H1 (cell line): ENCODE measurements around the gene ZNF629. TPM values are rescaled to one million over a fixed set of nuclear protein-coding genes. Genes with fewer than 3 reads are reported as not detected.

ENCODE experiments used
- CTCF ChIA-PET: fragments of 300-600 bp; sonication (Branson Sonifier 250); formaldehyde crosslinking; loops from one replicate; lab custom pipeline; 2021; ENCODE audit not compliant: partially characterized antibody; lab: Charles Lee
- POLR2A ChIA-PET: fragments of 300-600 bp; sonication (Branson Sonifier 250); formaldehyde crosslinking; loops from one replicate; lab custom pipeline; 2021; ENCODE audit warnings: inconsistent platforms; ENCODE audit not compliant: partially characterized antibody; lab: Charles Lee
- DNase-seq, 2 experiments: peaks; one replicate each; pipeline versions ENCODE4 v3.0.0 to v3.0.0-alpha.2; 2010 to 2022; ENCODE audit warnings: low spot score in 2 of 2, low read depth in 1 of 2, mixed read lengths in 1 of 2
- FAIRE-seq: peaks from 2 replicates; lab custom pipeline; 2011; peaks lifted over from hg19 to GRCh38; lab: Jason Lieb, UNC
- H2AFZ ChIP-seq: 2 replicates; pipeline ENCODE4 v1.8.1; 2012; ENCODE audit warnings: low read length, inconsistent platforms
- H2AK5ac ChIP-seq: 2 replicates; pipeline ENCODE4 v1.6.1; 2013; ENCODE audit warnings: low read depth, low read length
- H2BK120ac ChIP-seq: replicated peaks from 2 replicates; pipeline ENCODE3; 2013; ENCODE audit warnings: low read depth, low read length, inconsistent platforms
- H2BK12ac ChIP-seq: 2 replicates; pipeline ENCODE4 v1.6.1; 2013; ENCODE audit warnings: low read depth, low read length
- H2BK15ac ChIP-seq: 2 replicates; pipeline ENCODE4 v1.6.1; 2013; ENCODE audit warnings: low read length
- H2BK20ac ChIP-seq: 2 replicates; pipeline ENCODE4 v1.6.1; 2013; ENCODE audit warnings: low read length
- H2BK5ac ChIP-seq: 2 replicates; pipeline ENCODE4 v1.6.1; 2013; ENCODE audit warnings: low read depth, low read length
- H3K14ac ChIP-seq: 2 replicates; pipeline ENCODE4 v1.6.1; 2013; ENCODE audit warnings: inconsistent platforms; ENCODE audit not compliant: insufficient read length
- H3K18ac ChIP-seq: 2 replicates; pipeline ENCODE4 v1.6.1; 2013; ENCODE audit warnings: low read length; ENCODE audit errors: extremely low read depth
- H3K23ac ChIP-seq: 2 replicates; pipeline ENCODE4 v1.6.1; 2013; ENCODE audit warnings: inconsistent platforms; ENCODE audit not compliant: insufficient read length
- H3K23me2 ChIP-seq: 2 replicates; pipeline ENCODE4 v1.6.1; 2013; ENCODE audit warnings: low read depth, low read length
- H3K27ac ChIP-seq: 2 replicates; pipeline ENCODE4 v1.6.1; 2011; ENCODE audit warnings: low read depth, low read length, inconsistent platforms
- H3K27me3 ChIP-seq, 4 experiments: replicated peaks in 1 of 4; 1 replicate in 1 of 4; 2 replicates in 3 of 4; pipeline versions ENCODE4 v1.6.1 to v1.8.1; 2011 to 2013; ENCODE audit warnings: low read length in 3 of 4, mild to moderate bottlenecking in 3 of 4, inconsistent platforms in 2 of 4, mixed read lengths in 2 of 4, moderate library complexity in 1 of 4; ENCODE audit not compliant: control insufficient read depth in 3 of 4, insufficient read depth in 3 of 4; ENCODE audit errors: extremely low read depth in 1 of 4
- H3K36me3 ChIP-seq, 4 experiments: 2 replicates each; pipeline versions ENCODE4 v1.6.1 to v1.8.1; 2011 to 2013; ENCODE audit warnings: mild to moderate bottlenecking in 4 of 4, low read length in 3 of 4, moderate library complexity in 2 of 4, control low read depth in 1 of 4, inconsistent platforms in 1 of 4; ENCODE audit not compliant: insufficient read depth in 4 of 4, control insufficient read depth in 2 of 4
- H3K4ac ChIP-seq: replicated peaks from 2 replicates; pipeline ENCODE3; 2013; ENCODE audit warnings: low read length, low read depth, mixed read lengths, inconsistent platforms; ENCODE audit not compliant: insufficient read length
- H3K4me1 ChIP-seq, 4 experiments: replicated peaks in 1 of 4; 1 replicate in 1 of 4; 2 replicates in 3 of 4; pipeline versions ENCODE4 v1.6.1 to v1.8.1; 2011 to 2013; ENCODE audit warnings: low read length in 3 of 4, inconsistent platforms in 2 of 4, mixed read lengths in 1 of 4; ENCODE audit not compliant: insufficient read depth in 4 of 4, control insufficient read depth in 3 of 4
- H3K4me2 ChIP-seq, 2 experiments: 2 replicates each; pipeline versions ENCODE4 v1.6.1 to v1.8.1; 2011 to 2013; ENCODE audit warnings: low read depth in 2 of 2, low read length in 2 of 2, control low read depth in 1 of 2, inconsistent platforms in 1 of 2, mild to moderate bottlenecking in 1 of 2; ENCODE audit not compliant: insufficient read depth in 1 of 2
- H3K4me3 ChIP-seq, 4 experiments: fragments of 200-600, 300-600 bp in 1 of 4; sonication (generic), shearing (Covaris generic), sonication (Bioruptor Twin) in 1 of 4; 2 replicates each; pipeline versions ENCODE4 v1.5.1 to v1.8.1; 2011 to 2016; ENCODE audit warnings: low read length in 4 of 4, low read depth in 3 of 4, control low read depth in 2 of 4, inconsistent platforms in 2 of 4, mild to moderate bottlenecking in 2 of 4, mixed read lengths in 1 of 4, moderate library complexity in 1 of 4; ENCODE audit not compliant: insufficient read depth in 2 of 4; ENCODE audit errors: extremely low read depth in 1 of 4
- H3K56ac ChIP-seq: replicated peaks from 2 replicates; pipeline ENCODE3; 2013; ENCODE audit warnings: low read depth, mild to moderate bottlenecking, mixed read lengths, low read length, inconsistent platforms; ENCODE audit not compliant: insufficient read length
- H3K79me1 ChIP-seq: 2 replicates; pipeline ENCODE4 v1.6.1; 2013; ENCODE audit warnings: low read depth, low read length, control low read depth
- H3K79me2 ChIP-seq, 2 experiments: 2 replicates each; pipeline versions ENCODE4 v1.6.1 to v1.8.1; 2012 to 2013; ENCODE audit warnings: low read length in 2 of 2, mild to moderate bottlenecking in 2 of 2, inconsistent platforms in 1 of 2; ENCODE audit not compliant: insufficient read depth in 2 of 2, control insufficient read depth in 1 of 2
- H3K9ac ChIP-seq, 4 experiments: replicated peaks in 1 of 4; 1 replicate in 1 of 4; 2 replicates in 3 of 4; pipeline versions ENCODE4 v1.6.1 to v1.8.1; 2011 to 2013; ENCODE audit warnings: low read depth in 3 of 4, low read length in 3 of 4, control low read depth in 2 of 4, mild to moderate bottlenecking in 2 of 4, moderate library complexity in 2 of 4, inconsistent platforms in 1 of 4; ENCODE audit errors: extremely low read depth in 1 of 4
- H3K9me3 ChIP-seq, 2 experiments: 2 replicates each; pipeline versions ENCODE4 v1.6.1 to v1.8.1; 2012 to 2013; ENCODE audit warnings: mild to moderate bottlenecking in 2 of 2, moderate library complexity in 2 of 2, control low read depth in 1 of 2, inconsistent platforms in 1 of 2, low read depth in 1 of 2, low read length in 1 of 2, mixed read lengths in 1 of 2; ENCODE audit not compliant: insufficient read depth in 2 of 2
- H4K20me1 ChIP-seq, 2 experiments: replicated peaks in 1 of 2; 2 replicates each; pipeline versions ENCODE3 to v1.8.1; 2011 to 2013; ENCODE audit warnings: inconsistent platforms in 2 of 2, low read length in 2 of 2, mild to moderate bottlenecking in 1 of 2; ENCODE audit not compliant: insufficient read depth in 2 of 2, control insufficient read depth in 1 of 2
- H4K5ac ChIP-seq: 2 replicates; pipeline ENCODE4 v1.6.1; 2013; ENCODE audit warnings: low read length, low read depth, mixed read lengths, inconsistent platforms; ENCODE audit not compliant: insufficient read length
- H4K8ac ChIP-seq: 2 replicates; pipeline ENCODE4 v1.8.0; 2013; ENCODE audit warnings: mild to moderate bottlenecking, moderate library complexity, low read length, inconsistent platforms; ENCODE audit not compliant: insufficient read depth; ENCODE audit errors: extremely low read depth
- H4K91ac ChIP-seq: replicated peaks from 2 replicates; pipeline ENCODE3; 2013; ENCODE audit warnings: low read length, mixed read lengths, inconsistent platforms; ENCODE audit not compliant: insufficient read length
- CHD1 ChIP-seq: IDR thresholded peaks from 2 replicates; pipeline ENCODE4 v1.6.1; 2012; ENCODE audit warnings: low read depth, low read length, improper control_type of control experiment
- GTF2F1 ChIP-seq: IDR thresholded peaks from 2 replicates; pipeline ENCODE4 v1.6.1; 2012; ENCODE audit warnings: low read depth, low read length, improper control_type of control experiment, borderline replicate concordance
- KDM5A ChIP-seq: fragments of 200-600 bp; IDR thresholded peaks from 2 replicates; pipeline ENCODE4 v1.7.1; 2012; ENCODE audit warnings: mild to moderate bottlenecking, low read length, inconsistent platforms, mixed read lengths
- TAF7 ChIP-seq: optimal IDR thresholded peaks from 2 replicates; pipeline ENCODE3; 2011; ENCODE audit warnings: low read depth, mild to moderate bottlenecking, inconsistent platforms, low read length, moderate library complexity, borderline replicate concordance
- USF2 ChIP-seq: IDR thresholded peaks from 2 replicates; pipeline ENCODE4 v1.6.1; 2011; ENCODE audit warnings: low read length, improper control_type of control experiment
- YY1 ChIP-seq: IDR thresholded peaks from 2 replicates; pipeline ENCODE4 v1.6.1; 2011; ENCODE audit warnings: low read depth, mild to moderate bottlenecking, low read length
- WGBS, 2 experiments: shearing (Covaris generic) in 1 of 2; methylation state at CpG; one replicate each; pipeline versions ENCODE4 v1.1.6 to v1.1.7; 2013 to 2015; ENCODE audit warnings: low lambda C conversion rate in 2 of 2, mixed read lengths in 2 of 2, inconsistent platforms in 1 of 2, low coverage in 1 of 2, missing lambda C conversion rate in 1 of 2; ENCODE audit not compliant: insufficient replicate concordance in 2 of 2, insufficient coverage in 1 of 2, insufficient read length in 1 of 2; ENCODE audit errors: extremely low coverage in 1 of 2, missing lambda C conversion rate in 1 of 2; 5-methylcytosine and 5-hydroxymethylcytosine counted together
- polyA plus RNA-seq, 7 experiments: library from polyadenylated mRNA; depleted of rRNA in 3 of 7; stranded (reverse) in 5 of 7; unstranded in 2 of 7; fragments of >200 nt in 5 of 7; fragments of 200-250 nt in 2 of 7; gene quantifications; 1 replicate in 5 of 7; 2 replicates in 1 of 7; 4 replicates in 1 of 7; pipeline versions ENCODE4 v1.2.1 to v1.2.3, GENCODE V29; 2011 to 2013; ENCODE audit warnings: missing spikeins in 2 of 7, mixed read lengths in 2 of 7
- total RNA-seq: library from RNA; stranded (reverse); fragmentation: NEBNext Ultra II Directional; extraction: Animal tissue kit (Norgen Biotek cat#: 25700); gene quantifications from 2 replicates; pipeline ENCODE4 v1.2.1, GENCODE V29; 2021

Gene ZNF629
- total and polyA plus RNA-seq, 2 of the 8 experiments (the other 6 are each of a cell fraction or from before 2014, with no cell fraction given): 11.0 to 19.5 TPM

DNA sequence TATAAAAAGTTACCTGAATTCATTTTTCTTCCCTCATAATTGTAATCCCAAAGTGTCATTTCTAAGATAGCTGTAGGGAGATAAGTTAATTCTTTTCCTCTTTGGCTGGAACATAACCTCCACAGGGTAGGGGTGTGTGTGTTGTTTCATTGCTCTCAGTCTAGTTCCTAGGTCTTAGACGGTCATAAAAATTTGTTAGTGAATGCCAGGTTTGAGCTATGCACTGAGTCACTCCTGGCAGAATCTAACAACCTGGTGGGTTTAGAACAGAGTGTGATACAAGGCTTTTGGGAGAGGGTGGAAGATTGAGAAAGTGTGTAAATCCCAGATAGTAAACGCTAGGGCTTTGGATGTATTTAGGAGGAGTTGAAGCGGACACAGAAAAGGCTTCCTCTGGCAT is 39.7 kb downstream of the ZNF629 start:
- H3K4me1 ChIP-seq: peaks cover 0 to 4% (median 0%) of the 10 kb centered on the region in 4 experiments; a peak in 2 of 7 replicates
- no peak overlapping the region for H2AK5ac ChIP-seq
- no peak for DNase-seq
- H4K8ac ChIP-seq: peak overlapping the region; percentile 98; the same call in 1 of the 2 replicates
- H3K36me3 ChIP-seq: peaks cover 6 to 16% (median 10%) of the 10 kb centered on the region in 4 experiments; a peak in 7 of 8 replicates
- H3K4ac ChIP-seq: no peak overlapping the region
- H2BK12ac ChIP-seq: no peak overlapping the region
- CTCF ChIA-PET: interaction anchor here (1.6 kb wide), 1 partner anchor 13 kb away, joined by 6 read pairs; no protein-coding TSS in a partner anchor
- H4K91ac ChIP-seq: no peak overlapping the region
- no peak overlapping the region for H4K5ac ChIP-seq
- H3K79me1 ChIP-seq: peaks cover 8% of the 10 kb centered on the region; the same call in 1 of the 2 replicates
- peak overlapping the region; percentile 78 for H3K27ac ChIP-seq
- WGBS, 2 experiments: 78% methylated on average over 3 of the region's 3 CpGs; no CpG with 5 or more reads in 1 of the 2 experiments
- TF ChIP-seq TAF7 (no peak), KDM5A (no peak), YY1 (no peak), GTF2F1 (no peak), USF2 (no peak), CHD1 (no peak)
- POLR2A ChIA-PET: interaction anchor here (0.7 to 7.1 kb wide), 17 partner anchors 10 to 165 kb away, joined by 3 to 92 read pairs (median 5); partner anchors contain the start of genes CFAP119, PRR14, RNF40 and SRCAP
- H3K27me3 ChIP-seq: no peaks in the 10 kb centered on the region
- no peak overlapping the region for H3K18ac ChIP-seq
- no peak overlapping the region for H2BK120ac ChIP-seq
- peaks cover 0 to 15% of the 10 kb centered on the region in 2 experiments; a peak in 2 of 4 replicates for H3K79me2 ChIP-seq
- no peak overlapping the region for H2BK20ac ChIP-seq
- no peak overlapping the region; the same call in none of the 2 replicates for H2BK5ac ChIP-seq
- H3K23ac ChIP-seq: no peak overlapping the region
- peak overlapping the region; percentile 63 to 67 for H3K4me2 ChIP-seq
- H3K23me2 ChIP-seq: peaks cover 7% of the 10 kb centered on the region; the same call in 1 of the 2 replicates
- peak overlapping the region in 1 of 4 experiments; percentile 6; a peak in 2 of 7 replicates for H3K9ac ChIP-seq
- H3K56ac ChIP-seq: no peak overlapping the region
- no peak overlapping the region for H2BK15ac ChIP-seq
- H2AFZ ChIP-seq: no peak overlapping the region
- H3K9me3 ChIP-seq: no peaks in the 10 kb centered on the region
- FAIRE-seq: no peak
- peak overlapping the region; percentile 34 to 56 (median 52); a peak in 6 of 8 replicates for H3K4me3 ChIP-seq
- H4K20me1 ChIP-seq: peaks cover 3% of the 10 kb centered on the region in 2 experiments
- no peak overlapping the region for H3K14ac ChIP-seq
